GM10248 (cell line): Measurements from ENCODE around the gene ADCY5.

Experiments used
- CTCF ChIA-PET: fragments of 300-600 bp; sonication (Branson Sonifier 250); formaldehyde crosslinking; extraction: SDS; loops from one replicate; lab custom pipeline; 2021; ENCODE audit warnings: antibody characterized with exemption; lab: Yijun Ruan, JAX
- POLR2A ChIA-PET: fragments of 350-650 bp; sonication (Branson Sonifier 250); formaldehyde crosslinking; extraction: SDS; loops from one replicate; lab custom pipeline; 2020; ENCODE audit warnings: antibody characterized with exemption; lab: Yijun Ruan, JAX
- DNase-seq: peaks from one replicate; pipeline ENCODE4 v3.0.0; 2012; ENCODE audit errors: extremely low spot score
- TF ChIP-seq, protein P1 (sequence below): IDR thresholded peaks from 2 replicates; pipeline ENCODE4 v1.5.1; 2012; ENCODE audit warnings: mild to moderate bottlenecking, low read depth; ENCODE audit errors: extremely low read depth, missing control alignments, control extremely low read depth

Gene ADCY5

DNA sequence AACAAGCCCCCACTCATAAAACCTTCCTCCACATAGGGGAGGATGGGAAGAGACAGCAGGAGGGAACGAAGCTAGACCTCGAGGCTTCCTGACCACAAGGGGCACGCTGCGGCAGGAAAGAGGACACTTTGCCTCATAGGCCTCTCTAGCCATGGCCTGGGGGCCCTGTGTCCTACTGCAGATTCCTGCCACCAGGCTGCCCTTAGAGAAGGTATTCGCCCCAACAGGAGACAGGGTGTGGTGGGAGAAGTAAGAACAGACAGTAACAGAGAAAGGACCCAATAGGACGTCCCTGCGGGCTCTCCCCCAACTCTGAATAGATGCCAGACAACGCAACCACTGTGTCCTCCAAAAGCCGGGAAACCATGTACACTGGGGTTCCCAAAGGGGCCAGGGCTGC lies 36.8 kb downstream of the ADCY5 start:
- POLR2A ChIA-PET, result no interaction called here

DNA sequence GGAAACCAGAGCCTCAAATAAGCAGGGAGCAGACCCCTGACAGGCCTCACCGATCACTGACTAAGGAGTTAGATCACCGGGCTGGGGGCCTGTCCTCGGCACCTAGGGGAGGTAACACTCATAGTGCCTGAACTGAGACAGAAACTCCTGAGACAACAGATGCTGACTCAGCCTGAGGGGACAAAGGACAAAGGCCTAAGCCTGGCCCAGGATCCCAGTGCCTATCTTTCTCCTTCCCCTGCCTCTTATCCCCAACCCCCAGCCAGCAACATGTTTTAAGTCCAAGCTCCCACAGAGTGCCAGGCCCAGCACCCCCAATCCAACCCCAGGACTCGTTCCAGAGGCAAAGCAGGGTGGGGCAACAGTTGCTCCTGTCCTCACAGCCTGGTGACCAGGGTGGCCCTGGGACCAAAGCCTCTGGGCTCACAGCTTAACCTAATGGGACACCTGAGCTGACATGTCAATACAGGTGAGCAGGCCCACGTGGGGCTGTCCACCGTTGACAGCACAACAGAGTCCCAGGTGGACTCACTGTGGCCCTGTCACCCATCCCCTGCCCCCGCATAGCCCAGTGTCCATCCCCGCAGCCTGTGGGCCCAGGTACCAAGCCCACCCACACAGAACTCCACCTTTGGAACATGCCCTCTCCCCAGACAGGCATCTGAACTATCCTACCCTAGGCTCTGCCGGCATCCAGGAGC lies 37.4 kb downstream of the ADCY5 start:
- no peak for DNase-seq
- POLR2A ChIA-PET, result no interaction called here
- TF ChIP-seq, protein P1, sequence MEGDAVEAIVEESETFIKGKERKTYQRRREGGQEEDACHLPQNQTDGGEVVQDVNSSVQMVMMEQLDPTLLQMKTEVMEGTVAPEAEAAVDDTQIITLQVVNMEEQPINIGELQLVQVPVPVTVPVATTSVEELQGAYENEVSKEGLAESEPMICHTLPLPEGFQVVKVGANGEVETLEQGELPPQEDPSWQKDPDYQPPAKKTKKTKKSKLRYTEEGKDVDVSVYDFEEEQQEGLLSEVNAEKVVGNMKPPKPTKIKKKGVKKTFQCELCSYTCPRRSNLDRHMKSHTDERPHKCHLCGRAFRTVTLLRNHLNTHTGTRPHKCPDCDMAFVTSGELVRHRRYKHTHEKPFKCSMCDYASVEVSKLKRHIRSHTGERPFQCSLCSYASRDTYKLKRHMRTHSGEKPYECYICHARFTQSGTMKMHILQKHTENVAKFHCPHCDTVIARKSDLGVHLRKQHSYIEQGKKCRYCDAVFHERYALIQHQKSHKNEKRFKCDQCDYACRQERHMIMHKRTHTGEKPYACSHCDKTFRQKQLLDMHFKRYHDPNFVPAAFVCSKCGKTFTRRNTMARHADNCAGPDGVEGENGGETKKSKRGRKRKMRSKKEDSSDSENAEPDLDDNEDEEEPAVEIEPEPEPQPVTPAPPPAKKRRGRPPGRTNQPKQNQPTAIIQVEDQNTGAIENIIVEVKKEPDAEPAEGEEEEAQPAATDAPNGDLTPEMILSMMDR, result no peak
- CTCF ChIA-PET, result interaction anchor here (1.3 to 4.5 kb wide), 2 partner anchors 10 to 14 kb away, joined by 4 to 19 read pairs; no protein-coding TSS in a partner anchor

More for the DNA sequence above, 36.8 kb downstream of the ADCY5 start:
- TF ChIP-seq, protein P1, result no peak
- DNase-seq, result no peak
- CTCF ChIA-PET, result interaction anchor here (1.3 to 4.5 kb wide), 2 partner anchors 11 to 13 kb away, joined by 4 to 19 read pairs; no protein-coding TSS in a partner anchor

- CTCF ChIA-PET, result interaction anchor here (0.9 to 4.5 kb wide), 4 partner anchors 9 to 39 kb away, joined by 3 to 19 read pairs (median 3); partner anchors contain the start of gene ADCY5
- TF ChIP-seq, protein P1, result no peak
- POLR2A ChIA-PET, result no interaction called here
- no peak for DNase-seq
These were observed 38.8 kb downstream of the ADCY5 start for GRCh38 chr3:123410149-123410515.

GRCh38 chr3:123409443-123410148 lies 39.3 kb downstream of the ADCY5 start:
- CTCF ChIA-PET, result interaction anchor here (1.0 to 4.5 kb wide), 3 partner anchors 8 to 28 kb away, joined by 3 to 19 read pairs (median 3); no protein-coding TSS in a partner anchor
- no peak for DNase-seq
- POLR2A ChIA-PET, result no interaction called here
- TF ChIP-seq, protein P1, result no peak

DNA sequence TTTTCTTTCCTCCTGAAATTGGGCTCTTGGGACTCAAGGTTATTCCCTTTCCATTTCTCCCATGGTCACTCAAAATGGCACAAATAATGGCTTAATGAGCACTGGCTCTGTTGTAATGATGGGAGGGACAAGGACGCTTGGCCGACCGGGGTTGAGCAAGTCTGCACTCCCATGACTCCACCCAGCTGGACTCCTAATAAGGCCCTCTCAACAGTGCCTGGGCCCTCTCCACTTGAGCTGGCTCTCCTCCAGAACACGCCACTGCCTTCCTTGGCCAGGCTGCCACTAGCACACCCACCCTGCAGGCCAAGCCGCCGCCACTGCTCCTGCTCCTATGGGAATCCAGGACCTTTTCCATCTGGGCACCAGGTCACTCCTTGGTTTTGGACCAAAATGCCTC lies 42.3 kb downstream of the ADCY5 start:
- ChIA-PET POLR2A (no interaction called here), CTCF (interaction anchor here (1.5 kb wide), 1 partner anchor 10 kb away, joined by 3 read pairs; no protein-coding TSS in a partner anchor)
- no peak for DNase-seq
- TF ChIP-seq, protein P1, result no peak

DNA sequence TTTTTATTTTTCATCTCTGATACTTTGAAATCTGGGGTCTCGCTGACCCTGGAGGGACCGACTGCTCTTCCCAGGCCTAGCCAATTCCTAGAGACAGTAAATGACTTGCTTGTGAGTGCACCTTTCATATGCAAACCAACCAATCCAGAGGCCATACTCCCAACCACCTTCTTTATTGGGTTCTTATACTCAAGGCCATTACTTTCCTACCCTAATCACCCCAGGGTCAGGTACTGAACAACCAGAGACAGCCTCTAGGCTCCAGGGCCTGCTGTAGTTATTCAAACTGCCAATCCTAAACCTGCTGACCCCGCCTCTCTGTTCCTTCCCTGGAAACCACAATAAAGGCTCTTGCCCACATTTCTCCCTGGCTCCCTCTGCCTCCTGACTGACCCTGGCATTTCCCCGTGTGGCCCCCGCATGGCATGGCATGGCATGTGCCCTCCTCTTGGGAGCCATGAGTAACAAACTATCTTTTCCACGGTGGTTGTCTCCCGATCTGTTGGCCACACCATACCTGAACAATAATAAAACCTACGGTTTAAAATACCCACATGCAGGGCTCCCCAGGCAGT lies 42.9 kb downstream of the ADCY5 start:
- ChIA-PET CTCF (no interaction called here), POLR2A (no interaction called here)
- TF ChIP-seq, protein P1, result no peak
- no peak for DNase-seq
